Measurements from ENCODE around the gene EXD3.

Gene EXD3

DNA sequence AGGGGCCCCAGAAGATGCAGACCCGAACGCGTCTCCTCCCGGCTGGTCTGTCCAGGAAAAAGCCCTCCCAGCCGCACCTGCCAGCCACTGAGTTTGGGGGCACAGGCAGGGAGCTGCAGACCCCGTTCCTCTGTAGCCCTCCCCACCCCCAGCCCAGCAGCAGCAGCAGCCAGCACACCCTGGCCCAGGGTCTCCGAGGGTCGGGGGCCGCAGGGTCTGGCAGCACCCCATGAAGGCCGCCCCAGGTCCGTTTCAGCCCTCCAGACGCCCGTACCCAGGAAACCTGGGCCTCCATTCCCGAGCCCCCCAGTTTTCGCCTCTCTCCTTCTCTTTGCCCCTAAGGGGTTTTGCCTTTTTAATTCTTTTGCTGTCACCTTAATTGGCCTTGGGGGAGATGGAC, 19.7 kb downstream of the EXD3 start:
- no peak for DNase-seq
- in situ Hi-C loops (cut with MboI; ENCODE audit: low pct_unique_long_range_greater_than_20kb, low sequenced_read_pairs): loop anchor here (10.0 kb wide), 1 partner anchor 108 kb away; no protein-coding TSS in a partner anchor

DNA sequence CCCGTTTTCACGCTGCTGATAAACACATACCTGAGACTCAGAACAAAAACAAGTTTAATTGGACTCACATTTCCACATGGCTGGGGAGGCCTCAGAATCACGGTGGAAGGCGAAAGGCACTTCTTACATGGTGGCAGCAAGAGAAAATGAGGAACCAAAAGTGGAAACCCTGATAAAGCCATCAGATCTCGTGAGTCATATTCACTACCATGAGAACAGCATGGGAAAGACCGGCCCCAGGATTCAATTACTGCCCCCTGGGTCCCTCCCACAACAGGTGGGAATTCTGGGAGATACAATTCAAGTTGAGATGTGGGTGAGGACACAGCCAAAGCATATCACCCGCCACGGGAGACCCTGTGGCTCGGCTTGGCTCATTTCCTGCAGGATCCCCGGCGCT, 20.2 kb downstream of the EXD3 start:
- no peak for DNase-seq
- in situ Hi-C loops (cut with MboI; ENCODE audit: low pct_unique_long_range_greater_than_20kb, low sequenced_read_pairs): loop anchor here (10.0 kb wide), 1 partner anchor 108 kb away; no protein-coding TSS in a partner anchor

DNA sequence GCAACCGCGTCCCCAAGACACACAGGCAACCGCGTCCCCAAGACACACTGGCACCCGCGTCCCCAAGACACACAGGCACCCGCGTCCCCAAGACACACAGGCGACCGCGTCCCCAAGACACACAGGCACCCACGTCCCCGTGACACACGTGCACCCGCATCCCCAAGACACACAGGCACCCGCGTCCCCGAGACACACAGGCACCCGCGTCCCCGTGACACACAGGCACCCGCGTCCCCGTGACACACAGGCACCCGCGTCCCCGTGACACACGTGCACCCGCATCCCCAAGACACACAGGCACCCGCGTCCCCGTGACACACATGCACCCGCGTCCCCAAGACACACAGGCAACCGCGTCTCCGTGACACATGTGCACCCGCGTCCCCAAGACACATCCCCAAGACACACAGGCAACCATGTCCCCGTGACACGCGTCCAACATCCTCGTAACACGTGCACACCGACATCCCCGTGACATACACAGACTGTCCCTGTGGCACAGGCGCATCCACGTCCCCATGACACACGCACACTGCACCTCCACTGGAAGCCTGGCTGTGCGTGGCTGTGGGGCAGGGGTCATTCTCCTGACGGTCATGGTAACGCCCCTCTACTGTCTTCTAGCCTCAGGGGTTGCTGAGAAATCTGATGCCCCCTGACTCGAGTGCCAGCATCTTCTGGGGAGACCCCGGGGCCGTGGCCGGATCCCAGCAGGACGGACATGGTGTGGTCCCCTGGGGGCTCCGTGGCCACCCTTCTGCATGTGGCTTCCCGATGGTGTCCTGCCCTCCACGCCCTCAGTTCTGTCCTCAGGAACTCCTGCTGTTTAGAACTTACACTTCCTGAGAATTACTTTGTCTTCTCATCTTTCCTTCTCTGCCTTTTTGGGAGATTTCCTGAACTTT, 24.1 kb downstream of the EXD3 start:
- in situ Hi-C loops (cut with MboI; ENCODE audit: low pct_unique_long_range_greater_than_20kb, low sequenced_read_pairs): no loop called here
- DNase-seq: no peak

DNA sequence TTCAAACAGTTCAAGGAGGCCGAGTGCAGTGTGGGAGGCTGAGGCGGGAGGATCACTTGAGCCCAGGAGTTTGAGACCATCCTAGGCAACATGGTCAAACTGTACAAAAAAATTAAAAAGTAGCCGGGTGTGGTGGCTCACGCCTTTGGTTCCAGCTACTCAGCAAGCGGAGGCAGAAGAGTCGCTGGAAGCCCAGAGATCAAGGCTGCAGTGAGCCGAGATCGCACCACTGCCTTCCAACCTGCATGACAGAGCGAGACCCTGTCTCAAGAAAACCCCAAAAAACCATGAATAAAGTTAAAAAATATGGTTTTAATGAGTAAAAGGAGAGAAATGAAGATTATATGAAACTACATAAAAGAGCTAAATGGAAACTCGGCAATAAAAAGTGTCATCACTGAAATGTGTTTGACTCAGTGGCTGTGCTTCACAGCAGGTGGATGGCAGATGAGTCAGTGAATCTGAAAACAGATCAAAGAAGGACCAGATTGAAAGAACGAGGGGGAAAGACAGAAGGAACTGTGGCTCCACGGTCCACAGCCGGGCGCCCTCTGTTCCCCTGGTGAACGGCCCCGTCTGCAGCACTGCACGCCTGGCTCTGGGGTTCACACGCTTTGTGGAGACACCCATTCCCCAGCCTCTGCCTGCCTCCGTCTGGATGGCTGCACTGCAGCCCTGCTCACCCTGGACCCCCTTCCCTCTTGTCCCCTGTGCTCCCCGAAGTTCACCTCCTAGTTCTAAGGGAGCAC, 25.1 kb downstream of the EXD3 start:
- in situ Hi-C loops (cut with MboI; ENCODE audit: low pct_unique_long_range_greater_than_20kb, low sequenced_read_pairs): no loop called here
- DNase-seq: no peak

DNA sequence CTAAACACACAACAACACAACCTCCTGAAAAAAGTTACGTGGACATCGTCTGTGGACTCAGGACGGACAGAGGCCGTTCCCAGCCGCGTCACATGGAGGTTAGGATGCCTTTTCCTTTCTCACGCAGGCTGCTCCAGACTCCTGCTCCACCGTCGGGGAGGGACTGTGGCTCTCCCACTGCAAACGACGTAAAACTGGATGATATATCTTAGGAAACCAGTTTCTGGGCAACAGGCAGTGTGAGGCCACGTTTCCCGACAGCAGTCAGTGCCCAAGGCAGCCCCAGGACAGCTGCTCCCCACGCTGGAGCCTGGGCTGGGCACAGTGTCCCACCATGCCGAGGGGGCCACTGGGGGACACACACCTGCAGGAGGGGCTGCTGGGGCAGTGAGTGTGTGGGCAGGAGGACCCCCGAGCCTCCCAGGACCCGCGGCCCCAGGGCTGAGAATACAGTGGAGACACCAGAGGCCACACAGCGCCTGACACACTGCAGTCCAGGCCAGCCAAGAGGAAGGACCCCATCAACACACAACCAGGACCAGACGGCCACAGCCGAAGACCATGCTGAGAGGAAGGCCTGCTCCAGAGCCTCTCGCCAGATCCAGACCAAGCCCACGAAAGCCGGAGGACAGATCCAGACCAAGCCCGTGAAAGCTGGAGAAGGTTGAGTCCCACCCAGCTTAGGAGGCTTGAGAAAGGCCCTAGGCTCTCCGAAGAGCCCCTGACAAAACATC, 26.2 kb downstream of the EXD3 start:
- no peak for DNase-seq
- in situ Hi-C loops (cut with MboI; ENCODE audit: low pct_unique_long_range_greater_than_20kb, low sequenced_read_pairs): no loop called here

DNA sequence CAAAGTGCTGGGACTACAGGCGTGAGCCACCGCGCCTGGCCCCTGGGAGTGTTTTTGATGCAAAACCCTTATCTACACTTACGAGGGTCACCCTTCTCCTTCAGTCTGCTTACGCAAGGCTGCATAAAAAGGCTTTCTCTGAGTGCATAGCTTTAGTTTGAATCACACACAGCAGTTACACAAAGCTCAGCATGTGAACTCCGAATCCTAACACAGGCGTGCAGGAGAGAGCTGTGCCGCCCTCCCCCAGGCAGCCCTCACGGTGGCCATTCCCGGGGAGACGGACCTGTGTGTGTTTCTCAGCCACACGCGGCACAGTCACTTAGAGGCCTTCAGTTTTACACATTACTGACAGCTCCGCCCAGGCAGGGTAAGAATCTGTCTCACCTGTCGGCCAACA, 26.7 kb downstream of the EXD3 start:
- in situ Hi-C loops (cut with MboI; ENCODE audit: low pct_unique_long_range_greater_than_20kb, low sequenced_read_pairs): no loop called here
- no peak for DNase-seq

GRCh38 chr9:137395666-137396010, 27.3 kb downstream of the EXD3 start:
- DNase-seq: no peak
- in situ Hi-C loops (cut with MboI; ENCODE audit: low pct_unique_long_range_greater_than_20kb, low sequenced_read_pairs): no loop called here

DNA sequence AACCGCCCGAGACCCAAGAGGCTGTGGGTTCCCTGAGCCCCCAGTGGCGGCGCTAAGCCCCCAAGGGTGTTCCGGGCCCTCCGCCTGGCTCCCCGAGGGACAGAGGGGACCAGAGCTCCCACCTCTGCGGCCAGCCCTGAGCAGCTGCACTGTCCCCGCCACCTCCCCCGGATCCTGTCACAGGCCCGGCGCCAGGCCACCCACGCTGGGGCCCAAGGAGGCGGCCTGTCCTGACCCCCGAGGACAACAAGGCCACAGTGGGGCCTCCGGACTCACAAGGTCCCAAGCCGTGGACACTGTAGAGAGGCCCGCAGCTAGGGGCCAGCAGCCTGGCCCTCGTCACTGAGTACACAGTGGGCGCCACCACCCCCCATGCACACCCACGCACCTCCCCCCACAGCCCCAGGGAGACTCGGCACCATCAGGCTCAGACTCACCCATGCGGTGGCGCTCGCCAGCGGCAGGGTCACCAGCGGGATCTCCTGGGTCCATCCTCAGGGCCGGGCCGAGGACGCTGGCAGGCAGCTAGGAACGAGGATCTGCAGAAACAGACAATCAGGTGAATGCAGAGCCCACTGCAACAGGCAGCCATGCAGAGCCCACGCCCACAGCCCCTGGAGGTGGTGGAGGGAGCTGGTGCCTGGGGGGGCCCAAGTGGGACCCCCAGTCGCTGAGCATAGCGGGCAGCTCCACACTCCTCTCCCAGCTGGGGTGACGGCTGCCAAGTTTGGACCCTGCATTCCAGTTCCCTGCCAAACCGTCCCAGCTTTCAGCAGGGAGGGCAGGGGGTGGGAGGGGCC, 27.9 kb downstream of the EXD3 start:
- no peak for DNase-seq
- in situ Hi-C loops (cut with MboI; ENCODE audit: low pct_unique_long_range_greater_than_20kb, low sequenced_read_pairs): no loop called here

DNA sequence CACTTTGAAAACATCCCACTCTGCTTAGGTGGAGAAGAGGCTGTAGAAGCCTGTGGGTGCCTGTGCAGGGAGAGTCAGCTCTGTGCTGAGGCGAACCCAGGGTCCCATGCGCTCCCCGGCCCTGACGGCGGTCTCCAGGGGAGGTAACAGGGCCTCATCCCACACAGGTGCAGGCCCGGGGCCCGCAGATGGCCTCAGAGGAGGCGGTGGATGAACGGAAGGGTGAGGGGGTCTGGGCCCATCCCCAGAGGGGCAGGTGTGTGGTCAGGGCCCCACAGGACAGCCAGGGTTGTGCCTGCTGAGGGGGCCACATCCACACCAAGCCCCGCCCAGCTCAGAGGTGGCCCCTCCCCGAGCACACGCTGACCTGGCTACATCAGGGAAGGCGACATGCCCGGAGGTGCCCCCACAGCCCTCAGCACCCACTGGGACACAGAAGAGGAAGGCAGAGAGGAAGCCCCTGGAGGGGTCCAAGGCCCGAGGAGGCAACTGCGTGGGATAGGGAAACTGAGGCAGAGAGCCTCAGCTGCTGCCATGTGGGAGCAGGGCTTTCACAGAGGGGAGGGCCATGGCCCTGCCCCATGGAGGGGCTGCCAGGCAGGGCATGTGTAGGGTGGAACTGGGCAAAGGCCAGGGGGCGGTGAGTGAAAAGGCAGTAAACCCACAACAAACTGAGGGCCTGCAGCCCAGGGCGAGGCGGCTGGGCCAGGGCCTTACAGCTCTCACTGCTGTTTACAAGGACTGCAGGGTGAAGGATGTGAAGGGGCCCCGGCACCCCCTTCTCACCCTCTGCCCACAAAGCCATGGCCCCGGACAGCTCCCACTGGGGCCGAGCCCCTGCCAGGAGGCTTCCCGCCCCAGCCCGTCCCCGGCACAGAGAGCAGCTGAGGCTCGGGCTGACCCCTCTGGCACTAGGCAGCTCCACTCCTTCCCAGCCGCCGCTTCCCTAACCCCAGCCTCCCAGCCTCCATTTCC, 29.5 kb downstream of the EXD3 start:
- in situ Hi-C loops (cut with MboI; ENCODE audit: low pct_unique_long_range_greater_than_20kb, low sequenced_read_pairs): no loop called here
- no peak for DNase-seq

DNA sequence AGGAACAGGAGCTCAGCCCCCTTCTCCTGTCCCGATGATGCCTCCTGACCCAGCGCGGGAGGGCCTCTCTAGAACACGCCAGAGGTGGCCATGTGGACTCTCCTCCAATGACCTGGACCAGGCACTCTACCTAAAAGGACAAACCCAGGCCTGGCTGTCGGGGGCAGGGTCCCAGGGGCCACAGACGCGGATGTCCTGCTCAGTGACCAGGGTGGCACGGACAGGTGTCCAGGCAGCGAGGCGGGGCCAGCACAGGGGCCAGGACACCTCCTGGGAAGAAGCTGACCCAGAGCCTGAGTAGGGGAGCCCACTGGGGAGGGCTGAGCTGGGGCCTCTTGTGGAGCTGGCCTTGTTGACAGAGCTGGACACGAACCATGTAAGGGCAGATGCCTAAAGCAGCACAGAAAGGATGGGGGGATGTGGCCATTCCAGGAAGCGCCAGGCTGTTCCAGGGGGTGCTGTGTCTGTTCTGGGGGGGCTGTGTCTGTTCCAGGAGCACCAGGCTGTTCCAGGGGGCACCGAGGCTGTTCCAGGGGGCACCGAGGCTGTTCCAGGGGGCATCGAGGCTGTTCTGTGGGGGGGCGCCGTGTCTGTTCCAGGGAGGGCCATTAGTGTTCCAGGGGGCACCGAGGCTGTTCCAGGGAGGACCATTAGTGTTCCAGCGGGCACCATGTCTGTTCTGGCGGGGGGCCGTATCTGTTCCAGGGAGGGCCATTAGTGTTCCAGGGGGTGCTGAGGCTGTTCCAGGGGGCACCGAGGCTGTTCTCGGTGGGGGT, 30.5 kb downstream of the EXD3 start:
- no peak for DNase-seq

GRCh38 chr9:137391411-137391754, 31.6 kb downstream of the EXD3 start:
- in situ Hi-C loops (cut with MboI; ENCODE audit: low pct_unique_long_range_greater_than_20kb, low sequenced_read_pairs): no loop called here

More for the DNA sequence above, 30.5 kb downstream of the EXD3 start:
- in situ Hi-C loops (cut with MboI; ENCODE audit: low pct_unique_long_range_greater_than_20kb, low sequenced_read_pairs): no loop called here

GRCh38 chr9:137390553-137391410, 32.2 kb downstream of the EXD3 start:
- in situ Hi-C loops (cut with MboI; ENCODE audit: low pct_unique_long_range_greater_than_20kb, low sequenced_read_pairs): no loop called here
- DNase-seq: peak; percentile 49

More at GRCh38 chr9:137391411-137391754, 31.6 kb downstream of the EXD3 start:
- DNase-seq: no peak

DNA sequence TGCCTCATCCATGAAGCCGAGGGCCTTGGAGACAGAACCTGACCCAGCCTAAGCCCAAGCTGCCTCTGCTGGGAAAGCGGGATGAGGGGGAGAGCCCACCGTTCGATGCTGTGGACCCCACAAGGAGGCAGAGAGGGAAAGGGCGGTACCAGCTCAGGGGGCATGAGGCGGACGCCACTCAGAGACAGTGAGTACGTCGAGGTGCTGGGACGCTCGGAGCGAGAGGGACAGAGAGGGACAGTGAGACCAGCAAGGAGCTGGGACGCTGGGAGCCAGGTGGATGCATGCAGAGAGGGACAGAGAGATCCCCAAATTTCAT, 33.6 kb downstream of the EXD3 start:
- no peak for DNase-seq
- in situ Hi-C loops (cut with MboI; ENCODE audit: low pct_unique_long_range_greater_than_20kb, low sequenced_read_pairs): no loop called here

DNA sequence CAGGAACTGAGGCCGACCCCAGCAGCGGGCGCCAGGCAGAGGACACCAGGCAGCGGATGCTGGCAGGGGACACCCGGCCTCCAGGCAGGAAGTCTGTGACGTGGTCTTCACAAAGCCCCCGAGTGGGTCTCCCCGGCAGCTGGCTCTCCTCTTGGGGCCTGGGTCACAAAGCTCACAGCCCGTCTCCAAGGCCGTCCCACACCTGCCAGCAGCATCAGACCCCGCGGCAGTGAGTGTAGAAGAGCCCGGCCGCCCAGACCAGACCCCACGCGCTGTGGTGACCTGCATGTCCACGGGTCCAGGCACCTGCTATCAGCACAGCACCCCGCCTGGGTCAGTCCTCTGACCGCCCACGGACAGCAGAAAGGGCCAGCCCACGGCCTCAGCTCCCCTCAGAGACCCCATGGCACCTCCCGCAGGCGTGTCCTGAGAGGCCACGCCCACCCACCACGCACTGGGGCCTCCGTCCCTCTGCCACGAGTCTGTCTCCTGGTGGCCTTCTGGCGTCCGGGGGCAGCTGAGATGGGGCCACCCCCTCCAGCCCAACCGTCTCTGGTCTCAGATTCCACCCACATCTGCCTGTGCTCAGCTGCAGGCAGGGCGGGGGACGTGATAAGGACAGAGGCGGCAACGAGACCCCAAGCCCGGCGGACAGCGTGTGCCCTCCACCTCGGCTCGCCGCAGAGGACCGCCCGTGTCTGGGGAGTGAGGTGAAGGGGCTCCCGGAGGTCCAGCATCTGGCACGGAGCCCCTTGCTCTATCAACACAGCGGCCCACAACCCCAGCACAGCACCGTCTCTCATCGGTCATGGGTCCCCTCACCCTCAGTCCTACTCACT, 34.2 kb downstream of the EXD3 start:
- in situ Hi-C loops (cut with MboI; ENCODE audit: low pct_unique_long_range_greater_than_20kb, low sequenced_read_pairs): no loop called here
- DNase-seq: no peak

DNA sequence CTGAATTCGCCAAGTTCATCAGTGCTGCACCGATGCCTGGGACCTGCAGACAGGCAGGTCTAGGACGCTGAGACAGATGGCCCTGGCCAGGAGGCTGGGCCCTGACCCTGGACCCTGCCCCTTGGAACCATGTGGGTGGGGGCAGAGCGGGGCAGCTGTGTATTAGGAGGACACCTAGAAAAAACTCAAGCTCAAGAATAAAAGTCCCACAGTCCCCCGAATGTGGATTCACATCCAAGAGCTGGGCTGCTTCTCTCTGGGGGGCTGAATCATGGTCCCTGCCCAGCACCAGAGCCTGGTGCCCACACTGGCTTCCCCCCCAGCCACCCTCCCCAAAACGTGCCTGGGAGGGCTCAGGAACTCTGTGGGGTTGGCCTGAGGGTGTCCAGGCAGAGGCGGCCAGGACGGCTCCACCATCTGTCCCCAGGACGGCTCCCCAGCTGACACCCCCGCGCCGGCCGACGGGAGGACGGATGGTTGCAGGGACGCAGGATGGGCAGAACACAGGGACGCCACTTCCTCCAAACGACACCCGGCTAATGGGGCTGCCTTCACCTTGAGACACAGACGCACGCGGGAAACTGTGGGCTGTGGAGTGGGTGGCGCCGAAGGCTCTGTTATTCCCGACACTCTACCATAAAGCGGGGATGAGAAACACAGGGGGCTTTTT, 34.9 kb downstream of the EXD3 start:
- DNase-seq: no peak
- in situ Hi-C loops (cut with MboI; ENCODE audit: low pct_unique_long_range_greater_than_20kb, low sequenced_read_pairs): no loop called here
